ENCODE measurements around the gene SLC25A13.

- TF ChIP-seq, protein P1, sequence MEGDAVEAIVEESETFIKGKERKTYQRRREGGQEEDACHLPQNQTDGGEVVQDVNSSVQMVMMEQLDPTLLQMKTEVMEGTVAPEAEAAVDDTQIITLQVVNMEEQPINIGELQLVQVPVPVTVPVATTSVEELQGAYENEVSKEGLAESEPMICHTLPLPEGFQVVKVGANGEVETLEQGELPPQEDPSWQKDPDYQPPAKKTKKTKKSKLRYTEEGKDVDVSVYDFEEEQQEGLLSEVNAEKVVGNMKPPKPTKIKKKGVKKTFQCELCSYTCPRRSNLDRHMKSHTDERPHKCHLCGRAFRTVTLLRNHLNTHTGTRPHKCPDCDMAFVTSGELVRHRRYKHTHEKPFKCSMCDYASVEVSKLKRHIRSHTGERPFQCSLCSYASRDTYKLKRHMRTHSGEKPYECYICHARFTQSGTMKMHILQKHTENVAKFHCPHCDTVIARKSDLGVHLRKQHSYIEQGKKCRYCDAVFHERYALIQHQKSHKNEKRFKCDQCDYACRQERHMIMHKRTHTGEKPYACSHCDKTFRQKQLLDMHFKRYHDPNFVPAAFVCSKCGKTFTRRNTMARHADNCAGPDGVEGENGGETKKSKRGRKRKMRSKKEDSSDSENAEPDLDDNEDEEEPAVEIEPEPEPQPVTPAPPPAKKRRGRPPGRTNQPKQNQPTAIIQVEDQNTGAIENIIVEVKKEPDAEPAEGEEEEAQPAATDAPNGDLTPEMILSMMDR (IDR thresholded peaks at IDR 0.05): no peak
- TF ChIP-seq POLR2A (IDR thresholded peaks at IDR 0.05): no peak
Measured at GRCh38 chr7:96221888-96222287, 100.0 kb downstream of the SLC25A13 start.

All from vagina (tissue), 2 donors.